GM21423 (cell line): ENCODE measurements around the gene TNFRSF21.
"Not testable (repeated sequence)": the region's sequence is repeated elsewhere in the genome, so short reads cannot be mapped to it uniquely, and the experiment has no call there.

Source experiments
- ATAC-seq: cut with Tn5 transposase; IDR thresholded peaks from one replicate; pipeline ENCODE4 v1.9.1; 2021; ENCODE audit warnings: mild to moderate bottlenecking, moderate library complexity; ENCODE audit not compliant: unreplicated experiment

TNFRSF21 gene

GRCh38 chr6:47323321-47323720 is 13.6 kb upstream of the TNFRSF21 start:
- ATAC-seq, result no peak

- ATAC-seq, result no peak
Measured at GRCh38 chr6:47321577-47321976, 11.9 kb upstream of the TNFRSF21 start.

- ATAC-seq, result no peak
Measured at GRCh38 chr6:47319867-47320266, 10.2 kb upstream of the TNFRSF21 start.

DNA sequence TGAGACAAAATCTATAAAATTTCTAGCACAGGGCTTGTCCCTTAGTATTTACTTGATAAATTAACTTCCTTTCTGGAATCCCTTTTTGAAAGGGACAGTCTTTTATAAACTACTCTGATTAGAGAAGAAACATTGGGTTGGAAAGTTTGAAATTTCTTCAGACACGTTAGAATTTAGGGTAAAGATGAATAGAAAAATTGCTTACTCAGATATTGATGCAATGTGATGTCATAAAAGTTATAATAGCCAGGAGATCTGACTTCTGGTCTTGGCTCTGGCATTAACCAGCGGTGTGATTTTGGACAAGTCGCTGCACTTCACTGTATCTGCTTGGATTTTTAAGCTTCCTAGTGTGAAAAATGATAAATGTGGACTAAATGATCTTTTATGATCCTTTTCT is 9.7 kb upstream of the TNFRSF21 start:
- no peak for ATAC-seq

GRCh38 chr6:47318236-47318989 is 8.7 kb upstream of the TNFRSF21 start:
- no peak for ATAC-seq

GRCh38 chr6:47315181-47315580 is 5.5 kb upstream of the TNFRSF21 start:
- ATAC-seq, result not testable (repeated sequence)

DNA sequence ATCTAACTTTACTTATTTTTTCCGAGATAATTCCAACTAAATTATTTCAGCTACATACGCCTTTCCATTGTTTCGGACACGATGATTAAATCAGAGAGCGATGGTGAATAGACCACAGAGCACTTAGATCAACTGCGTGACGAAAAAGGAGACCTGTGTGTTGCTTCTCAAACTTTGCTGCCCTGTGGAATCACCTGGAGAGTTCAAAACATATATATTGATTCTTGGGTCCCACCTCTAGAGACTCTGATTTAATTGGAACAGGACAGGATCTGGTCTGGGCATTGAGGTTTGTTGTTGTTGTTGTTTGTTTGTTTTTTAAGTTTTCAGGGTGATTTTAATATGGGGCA is 401 bp upstream of the TNFRSF21 start:
- ATAC-seq, result no peak

DNA sequence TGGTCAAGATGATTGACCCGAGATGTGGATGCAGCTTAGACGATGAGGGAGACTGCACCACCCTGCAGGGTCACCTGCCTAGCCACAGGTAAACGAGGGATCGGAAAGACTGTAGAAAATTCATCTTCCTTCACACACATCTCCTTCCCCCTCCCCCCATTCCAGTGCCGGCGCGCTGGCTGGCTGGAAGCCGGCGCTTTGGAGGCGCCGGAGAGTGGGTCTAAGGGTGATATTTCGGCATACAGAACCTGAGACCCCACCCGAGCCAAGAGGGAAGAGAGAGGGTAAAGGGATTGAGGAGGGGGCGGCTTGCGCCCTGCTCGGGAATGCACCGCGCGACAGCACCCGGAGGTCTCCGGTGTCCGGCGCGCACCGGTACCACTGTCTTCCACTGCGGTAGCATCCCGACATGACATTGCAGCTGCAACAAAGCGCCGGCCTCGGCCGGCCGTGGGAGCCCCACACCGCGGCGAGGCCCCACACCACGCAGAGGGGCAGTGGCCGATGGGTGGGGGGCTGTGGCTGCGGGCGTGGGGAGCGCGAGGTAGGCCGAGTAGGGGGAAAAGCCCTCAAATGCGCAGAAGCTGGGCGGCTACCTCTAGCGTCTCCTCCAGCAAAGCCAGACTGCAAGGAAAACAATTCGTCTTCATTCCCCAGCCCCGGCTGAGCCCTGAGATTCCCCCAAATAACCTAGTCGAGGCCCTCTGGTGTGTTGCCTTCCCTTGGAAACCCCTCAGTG is 984 bp downstream of the TNFRSF21 start:
- peak; percentile 15 for ATAC-seq

DNA sequence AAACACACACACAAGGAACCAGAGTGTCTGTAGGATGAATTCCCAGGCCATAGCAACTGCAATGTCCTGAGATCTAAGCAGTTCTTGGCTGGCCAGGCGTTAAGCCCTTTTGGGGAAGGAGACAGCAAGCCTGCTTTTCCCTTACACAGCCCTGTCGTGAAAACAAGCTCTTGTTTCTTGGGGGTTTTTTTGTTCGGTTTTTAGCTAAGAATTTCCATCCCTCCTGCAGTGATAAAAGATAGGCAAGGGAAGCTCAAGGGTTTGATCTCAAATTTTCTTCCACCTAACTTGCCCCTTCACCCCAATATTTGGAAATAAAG is 1.5 kb downstream of the TNFRSF21 start:
- no peak for ATAC-seq

DNA sequence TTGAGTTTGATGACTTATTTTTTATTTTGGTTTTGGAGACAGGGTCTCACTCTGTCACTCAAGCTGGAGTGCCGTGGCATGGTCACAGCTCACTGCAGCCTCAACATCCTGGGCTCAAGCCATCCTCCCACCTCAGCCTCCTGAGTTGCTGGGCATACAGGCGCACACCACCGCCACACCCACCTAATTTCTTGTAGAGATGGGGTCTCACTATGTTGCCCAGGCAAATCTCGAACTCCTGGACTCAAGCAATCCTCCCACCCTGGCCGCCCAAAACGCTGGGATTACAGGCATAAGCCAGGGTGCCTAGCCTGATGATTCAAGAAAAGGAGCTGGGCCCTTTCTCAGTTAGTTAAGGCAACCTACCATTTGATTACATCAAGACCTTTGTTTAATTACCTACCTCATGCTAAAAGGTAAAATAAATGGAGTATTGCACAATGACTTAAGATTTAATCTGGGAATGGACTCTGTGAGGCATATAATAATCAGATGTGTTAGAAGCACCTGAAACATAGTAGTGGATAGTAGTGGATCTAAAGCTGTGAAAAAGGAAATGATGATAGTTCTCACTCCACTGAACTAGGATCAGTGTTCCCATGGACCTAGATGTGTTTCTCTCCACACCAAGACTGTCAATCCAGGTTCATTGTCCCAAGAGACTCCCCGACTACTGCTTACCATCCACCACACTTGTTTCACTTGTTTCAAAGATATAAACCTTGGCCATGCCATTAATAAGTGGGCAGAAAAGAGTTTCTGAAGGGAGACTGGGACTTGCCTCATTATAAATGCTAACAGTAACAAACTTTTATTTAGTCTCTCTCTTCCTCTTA is 2.1 kb downstream of the TNFRSF21 start:
- ATAC-seq, result no peak

GRCh38 chr6:47306887-47307286 is 2.8 kb downstream of the TNFRSF21 start:
- ATAC-seq, result no peak

GRCh38 chr6:47303861-47304260 is 5.8 kb downstream of the TNFRSF21 start:
- no peak for ATAC-seq

DNA sequence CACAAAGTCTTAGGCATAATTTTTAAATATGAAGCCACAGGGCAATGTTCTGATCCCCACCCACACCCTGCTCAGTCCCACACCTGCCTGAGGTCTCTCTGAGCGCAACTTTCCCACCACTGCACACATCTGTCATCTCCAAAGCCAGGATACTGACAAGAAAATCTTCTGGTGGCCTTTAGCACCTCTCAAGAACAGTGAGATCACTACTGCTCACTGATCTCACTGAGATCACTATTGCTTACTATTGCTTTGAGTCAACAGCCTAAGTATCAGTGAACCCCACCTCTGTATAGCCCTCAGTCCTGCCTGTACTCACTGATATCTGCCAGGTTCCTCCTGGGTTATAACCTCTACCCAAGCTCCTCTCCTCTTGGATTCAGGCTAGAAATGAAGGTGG is 6.4 kb downstream of the TNFRSF21 start:
- no peak for ATAC-seq

DNA sequence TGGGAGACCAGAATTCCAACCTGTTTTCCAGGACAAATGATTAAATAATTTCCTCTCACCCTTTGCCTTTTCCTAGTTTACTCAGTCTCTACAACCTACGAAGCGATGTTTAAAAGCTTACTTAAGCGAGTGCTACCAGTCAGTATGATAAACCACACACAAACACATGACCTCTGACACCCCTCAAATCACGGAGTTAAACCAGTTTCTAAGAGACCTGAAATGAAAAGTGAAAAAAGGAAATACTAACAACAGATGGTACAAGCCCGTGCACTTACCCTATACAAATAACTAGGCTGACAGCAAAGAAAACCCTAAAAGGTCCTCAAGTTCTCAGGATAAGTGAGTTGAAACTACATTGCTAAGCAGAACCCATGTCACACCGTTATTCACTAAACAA is 7.7 kb downstream of the TNFRSF21 start:
- ATAC-seq, result peak; percentile 61

DNA sequence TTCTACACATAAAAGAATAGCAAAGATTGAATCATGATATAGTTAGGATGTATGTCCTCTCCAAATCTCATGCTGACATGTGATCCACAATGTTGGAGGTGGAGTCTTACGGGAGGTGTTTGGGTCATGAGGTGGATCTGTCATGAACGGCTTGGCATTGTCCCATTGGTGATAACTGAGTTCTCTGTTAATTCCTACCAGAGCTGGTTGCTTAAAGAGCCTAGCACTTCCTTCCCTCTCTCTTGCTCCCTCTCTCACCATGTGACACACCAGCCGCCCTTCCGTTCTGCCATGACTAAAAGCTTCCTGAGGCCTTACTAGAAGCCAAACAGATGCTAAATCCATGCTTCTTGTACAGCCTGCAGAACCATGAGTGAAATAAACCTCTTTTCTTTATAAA is 8.3 kb downstream of the TNFRSF21 start:
- ATAC-seq, result no peak

DNA sequence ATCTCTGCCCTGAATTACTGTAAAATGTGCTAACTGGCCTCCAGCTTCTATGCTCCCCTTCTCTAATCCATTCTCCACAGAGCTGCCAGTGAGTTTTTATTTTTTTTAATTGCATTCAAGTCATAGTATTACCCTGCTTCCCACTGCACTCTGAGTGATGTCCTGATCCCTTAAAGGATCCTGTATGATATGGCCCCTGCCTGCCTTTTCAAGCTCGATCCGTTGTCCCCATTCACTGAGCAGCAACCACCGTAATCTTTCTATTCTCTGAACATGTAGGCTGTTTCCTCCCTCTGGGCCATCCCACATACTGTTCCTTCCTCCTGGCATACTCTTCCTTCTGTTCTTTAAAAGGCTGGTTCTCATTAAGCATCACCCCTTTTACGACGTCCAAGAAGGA is 9.3 kb downstream of the TNFRSF21 start:
- ATAC-seq, result no peak

DNA sequence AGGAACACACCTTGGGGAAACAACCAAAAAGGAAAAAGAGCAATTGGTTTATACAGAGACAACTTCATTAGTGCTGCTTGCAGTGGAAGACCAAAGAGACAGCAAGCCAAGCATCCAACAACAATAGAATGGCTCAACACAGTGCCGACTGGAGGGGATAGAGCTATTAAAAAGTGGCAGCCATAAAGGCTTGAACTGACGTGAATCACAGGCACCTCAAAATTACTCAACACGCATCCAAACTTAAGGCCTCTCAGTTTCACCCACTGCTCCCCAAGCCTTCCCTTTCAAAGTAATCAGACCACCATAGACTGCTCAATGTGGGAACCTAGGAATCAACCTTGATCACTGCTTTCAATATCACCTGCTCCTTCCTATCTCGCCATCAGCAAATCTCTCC is 9.7 kb downstream of the TNFRSF21 start:
- ATAC-seq, result no peak

GRCh38 chr6:47298475-47298874 is 11.2 kb downstream of the TNFRSF21 start:
- no peak for ATAC-seq

DNA sequence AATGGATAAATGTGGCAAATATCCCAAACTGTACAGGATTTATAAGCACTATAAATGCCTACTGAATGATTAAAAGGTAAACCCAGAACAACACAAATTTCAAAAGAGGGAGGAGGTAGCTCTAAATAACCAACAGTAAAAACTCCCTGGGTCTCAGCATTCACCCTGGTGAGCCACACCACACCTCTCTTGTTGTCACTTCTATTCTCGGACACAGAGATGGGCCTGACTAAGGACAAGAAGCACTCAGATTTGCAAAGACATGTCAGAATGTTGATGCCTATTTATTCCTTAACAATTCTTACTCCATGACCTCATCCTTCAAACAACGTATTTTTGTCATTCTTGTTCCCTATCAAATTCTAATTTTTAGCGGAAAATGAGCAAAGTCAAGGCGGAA is 14.7 kb downstream of the TNFRSF21 start:
- ATAC-seq, result no peak

- ATAC-seq, result no peak
Measured at GRCh38 chr6:47292944-47293343, 16.8 kb downstream of the TNFRSF21 start.

DNA sequence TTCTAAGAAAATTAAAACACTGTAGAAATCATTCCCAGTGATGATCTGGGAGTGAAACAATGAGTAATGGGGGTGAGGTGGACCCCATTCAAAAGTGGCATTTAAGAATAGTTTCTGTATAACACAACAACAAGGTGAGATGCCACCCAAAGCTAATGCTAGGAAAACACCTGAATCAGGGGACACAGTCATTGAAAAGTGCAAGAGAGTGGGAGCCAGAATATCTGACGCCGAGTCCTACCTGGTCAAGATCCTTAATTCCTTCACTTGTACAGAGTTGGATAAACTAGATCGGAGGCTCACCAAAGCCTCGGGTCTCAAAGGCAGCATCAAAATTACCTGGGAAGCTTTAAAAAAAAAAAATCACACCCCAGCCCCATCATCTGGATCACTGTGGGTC is 17.7 kb downstream of the TNFRSF21 start:
- ATAC-seq, result no peak
